NCI-H1105 (cell line): Measurements from ENCODE around the gene RFXANK.
"Not testable (repeated sequence)": the region's sequence is repeated elsewhere in the genome, so short reads cannot be mapped to it uniquely, and the experiment has no call there.

Experiments used
- DNase-seq: peaks from one replicate; lab custom pipeline; 2025; lab: John Stamatoyannopoulos, UW

Gene RFXANK

GRCh38 chr19:19170053-19170872, 21.8 kb upstream of the RFXANK start, which contains the start of gene MEF2B:
TSS of gene MEF2B (minus strand) at chr19:19170263. CDS start at chr19:19150735, 19,528 bp downstream.
- DNase-seq = peak; percentile 80

GRCh38 chr19:19170873-19171672, 21.0 kb upstream of the RFXANK start:
- DNase-seq = no peak

GRCh38 chr19:19171821-19172532, 20.1 kb upstream of the RFXANK start:
- no peak for DNase-seq

- DNase-seq = not testable (repeated sequence)
Observed at GRCh38 chr19:19173243-19173642, 18.8 kb upstream of the RFXANK start.

- DNase-seq = no peak
Observed at GRCh38 chr19:19176950-19177349, 15.1 kb upstream of the RFXANK start.

GRCh38 chr19:19179548-19180441, 12.3 kb upstream of the RFXANK start:
- no peak for DNase-seq

GRCh38 chr19:19181488-19181998, 10.5 kb upstream of the RFXANK start:
- DNase-seq = no peak

- no peak for DNase-seq
Observed at GRCh38 chr19:19185853-19186740, 6.0 kb upstream of the RFXANK start.

- no peak for DNase-seq
Observed at GRCh38 chr19:19186742-19187141, 5.3 kb upstream of the RFXANK start.

GRCh38 chr19:19191768-19192077, 335 bp upstream of the RFXANK start:
- no peak for DNase-seq

- DNase-seq = no peak
Observed at GRCh38 chr19:19192910-19193423, 909 bp downstream of the RFXANK start.

GRCh38 chr19:19193926-19194325, 1.9 kb downstream of the RFXANK start:
- DNase-seq = no peak

GRCh38 chr19:19201697-19202630, 9.9 kb downstream of the RFXANK start:
- no peak for DNase-seq

GRCh38 chr19:19202707-19203011, 10.6 kb downstream of the RFXANK start:
- no peak for DNase-seq

- DNase-seq = peak; percentile 87
Observed at GRCh38 chr19:19203012-19203856, 11.2 kb downstream of the RFXANK start, which contains the start of gene NR2C2AP. TSS of gene NR2C2AP (minus strand) at chr19:19203414. CDS start at chr19:19203060, 354 bp downstream.

GRCh38 chr19:19204181-19204580, 12.1 kb downstream of the RFXANK start:
- DNase-seq = no peak

- no peak for DNase-seq
Observed at GRCh38 chr19:19205416-19206410, 13.7 kb downstream of the RFXANK start.
